ENCODE data around the gene ELF2. TPM values are rescaled to one million over a fixed set of nuclear protein-coding genes. Genes with fewer than 3 reads are reported as not detected.
"Not testable (repeated sequence)": the region's sequence is repeated elsewhere in the genome, so short reads cannot be mapped to it uniquely, and the experiment has no call there.

Gene ELF2
- total RNA-seq, 4 donors from 2014 or later = 32.0 to 92.0 (median 48.5) TPM

DNA sequence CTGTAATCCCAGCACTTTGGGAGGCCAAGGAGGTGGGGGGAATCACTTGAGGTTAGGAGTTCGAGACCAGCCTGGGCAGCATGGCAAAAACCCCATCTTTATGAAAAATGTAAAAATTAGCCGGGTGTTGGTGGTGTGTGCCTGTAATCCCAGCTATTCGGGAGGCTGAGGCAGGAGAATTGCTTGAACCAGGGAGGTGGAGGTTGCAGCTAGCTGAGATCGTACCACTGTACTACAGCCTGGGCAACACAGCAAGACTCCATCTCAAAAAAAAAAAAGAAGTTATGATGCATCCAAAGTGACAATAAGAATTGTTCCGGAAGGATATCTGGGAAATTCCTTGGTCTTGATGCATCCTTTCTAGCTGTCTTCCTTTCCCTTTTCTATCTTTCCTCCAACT, 154.2 kb downstream of the ELF2 start:
- Histone ChIP-seq H3K27me3 (no peaks in the 10 kb centered on the region), H3K4me1 (peaks cover 7% of the 10 kb centered on the region), H3K4me3 (no peak overlapping the region), H3K27ac (no peak overlapping the region), H3K36me3 (no peaks in the 10 kb centered on the region), H3K9me3 (no peaks in the 10 kb centered on the region)
- TF ChIP-seq POLR2AphosphoS5 (IDR thresholded peaks at IDR 0.05) = no peak
- TF ChIP-seq, protein P1, sequence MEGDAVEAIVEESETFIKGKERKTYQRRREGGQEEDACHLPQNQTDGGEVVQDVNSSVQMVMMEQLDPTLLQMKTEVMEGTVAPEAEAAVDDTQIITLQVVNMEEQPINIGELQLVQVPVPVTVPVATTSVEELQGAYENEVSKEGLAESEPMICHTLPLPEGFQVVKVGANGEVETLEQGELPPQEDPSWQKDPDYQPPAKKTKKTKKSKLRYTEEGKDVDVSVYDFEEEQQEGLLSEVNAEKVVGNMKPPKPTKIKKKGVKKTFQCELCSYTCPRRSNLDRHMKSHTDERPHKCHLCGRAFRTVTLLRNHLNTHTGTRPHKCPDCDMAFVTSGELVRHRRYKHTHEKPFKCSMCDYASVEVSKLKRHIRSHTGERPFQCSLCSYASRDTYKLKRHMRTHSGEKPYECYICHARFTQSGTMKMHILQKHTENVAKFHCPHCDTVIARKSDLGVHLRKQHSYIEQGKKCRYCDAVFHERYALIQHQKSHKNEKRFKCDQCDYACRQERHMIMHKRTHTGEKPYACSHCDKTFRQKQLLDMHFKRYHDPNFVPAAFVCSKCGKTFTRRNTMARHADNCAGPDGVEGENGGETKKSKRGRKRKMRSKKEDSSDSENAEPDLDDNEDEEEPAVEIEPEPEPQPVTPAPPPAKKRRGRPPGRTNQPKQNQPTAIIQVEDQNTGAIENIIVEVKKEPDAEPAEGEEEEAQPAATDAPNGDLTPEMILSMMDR (IDR thresholded peaks at IDR 0.05) = no peak
- TF ChIP-seq EP300 (IDR thresholded peaks at IDR 0.05) = no peak
- TF ChIP-seq POLR2A (IDR thresholded peaks at IDR 0.05) = no peak
- 94% methylated on average over 5 of the region's 5 CpGs for WGBS
- DNase-seq (ENCODE audit: low spot score in 2 of 2) = no peak

DNA sequence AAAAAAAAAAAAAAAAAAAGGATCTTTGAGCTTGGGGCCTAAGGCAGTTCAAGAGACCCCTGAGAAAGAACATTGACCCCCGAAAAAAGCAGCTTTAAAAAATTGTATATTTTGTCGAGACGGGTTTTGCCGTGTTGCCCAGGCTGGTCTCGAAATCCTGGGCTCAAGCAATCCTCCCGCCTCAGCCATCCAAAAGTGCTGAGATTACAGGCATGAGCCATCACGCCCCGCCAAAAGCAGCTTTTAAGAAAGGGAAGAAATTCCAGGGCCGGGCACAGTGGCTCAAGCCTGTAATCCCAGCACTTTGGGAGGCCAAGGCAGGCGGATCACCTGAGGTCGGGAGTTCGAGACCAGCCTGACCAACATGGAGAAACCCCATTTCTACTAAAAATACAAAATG, 155.9 kb downstream of the ELF2 start:
- H3K36me3 ChIP-seq = not testable (repeated sequence)
- WGBS = 95% methylated on average over 12 of the region's 12 CpGs

DNA sequence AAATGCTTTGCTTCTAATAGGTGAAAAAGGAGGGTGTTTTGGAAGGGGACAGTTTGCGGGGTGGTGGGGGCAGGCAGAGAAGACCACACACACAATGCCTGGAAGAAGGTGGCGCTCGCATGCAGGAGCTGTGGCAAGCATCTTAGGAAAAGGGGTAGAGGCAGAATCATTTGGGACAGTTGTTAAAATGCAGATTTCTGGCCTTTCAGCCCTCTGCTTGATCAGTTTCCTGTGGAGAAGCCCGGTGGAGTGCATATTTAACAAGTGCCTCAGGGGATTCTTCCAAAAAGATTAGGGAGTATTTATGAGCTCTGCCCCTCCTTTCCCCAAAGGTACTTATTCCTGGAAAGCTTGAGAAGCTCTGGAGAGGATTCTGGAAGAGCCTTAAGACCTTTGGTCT, 156.6 kb downstream of the ELF2 start:
- no peak overlapping the region for H3K4me3 ChIP-seq
- no peak overlapping the region for H3K27ac ChIP-seq
- no peaks in the 10 kb centered on the region for H3K9me3 ChIP-seq
- H3K4me1 ChIP-seq = peaks cover 14% of the 10 kb centered on the region
- 80% methylated on average over 4 of the region's 4 CpGs for WGBS
- H3K36me3 ChIP-seq = no peaks in the 10 kb centered on the region
- no peaks in the 10 kb centered on the region for H3K27me3 ChIP-seq
- DNase-seq (ENCODE audit: low spot score in 2 of 2) = no peak
- TF ChIP-seq, protein P1 (IDR thresholded peaks at IDR 0.05) = no peak
- TF ChIP-seq POLR2AphosphoS5 (IDR thresholded peaks at IDR 0.05) (no peak), EP300 (IDR thresholded peaks at IDR 0.05) (no peak)

More for the DNA sequence above, 155.9 kb downstream of the ELF2 start:
- DNase-seq (ENCODE audit: low spot score in 2 of 2); H3K27ac ChIP-seq; H3K4me3 ChIP-seq; H3K9me3 ChIP-seq; H3K27me3 ChIP-seq: not testable (repeated sequence)
- peaks cover 14% of the 10 kb centered on the region for H3K4me1 ChIP-seq

DNA sequence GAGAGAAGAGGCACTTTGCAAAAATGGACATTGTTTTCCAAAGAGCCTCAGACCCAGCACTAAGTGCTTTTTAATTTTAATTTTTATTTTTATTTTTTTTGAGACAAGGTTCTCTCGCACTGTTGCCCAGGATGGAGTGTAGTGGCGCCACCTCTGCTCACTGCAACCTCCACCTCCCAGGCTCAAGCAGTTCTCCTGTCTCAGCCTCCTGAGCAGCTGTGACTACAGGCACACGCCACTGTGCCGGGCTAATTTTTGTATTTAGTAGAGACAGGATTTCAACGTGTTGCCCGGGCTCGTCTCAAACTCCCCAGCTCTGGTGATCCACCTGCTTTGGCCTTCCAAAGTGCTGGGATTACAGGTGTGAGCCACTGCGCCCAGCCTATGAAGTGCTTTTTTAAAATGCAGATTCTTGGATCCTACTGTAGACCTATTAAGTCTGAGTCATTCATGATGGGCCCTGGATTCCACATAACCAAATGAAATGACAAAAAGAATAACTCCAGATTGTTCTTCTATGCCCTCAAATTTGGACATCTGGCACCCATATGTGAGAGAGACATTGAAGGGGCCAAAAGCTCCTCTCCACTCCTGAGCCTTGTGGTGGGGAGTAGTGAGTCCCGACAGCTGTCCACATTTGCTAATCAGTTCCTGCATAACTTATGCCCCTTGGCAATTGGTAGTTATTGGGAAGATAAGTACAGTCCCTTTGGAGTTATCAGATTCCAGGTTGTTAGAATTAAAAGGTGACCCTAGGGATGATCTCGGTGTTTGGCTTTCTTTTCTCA, 157.9 kb downstream of the ELF2 start:
- Histone ChIP-seq H3K4me1 (peaks cover 26% of the 10 kb centered on the region), H3K27me3 (no peaks in the 10 kb centered on the region), H3K4me3 (no peak overlapping the region), H3K9me3 (no peaks in the 10 kb centered on the region), H3K36me3 (no peaks in the 10 kb centered on the region), H3K27ac (no peak overlapping the region)
- DNase-seq (ENCODE audit: low spot score in 2 of 2) = no peak
- TF ChIP-seq EP300 (IDR thresholded peaks at IDR 0.05) = no peak
- no peak for TF ChIP-seq POLR2A (IDR thresholded peaks at IDR 0.05)
- no peak for TF ChIP-seq POLR2AphosphoS5 (IDR thresholded peaks at IDR 0.05)
- TF ChIP-seq, protein P1 (IDR thresholded peaks at IDR 0.05) = no peak
- 73% methylated on average over 10 of the region's 10 CpGs for WGBS

DNA sequence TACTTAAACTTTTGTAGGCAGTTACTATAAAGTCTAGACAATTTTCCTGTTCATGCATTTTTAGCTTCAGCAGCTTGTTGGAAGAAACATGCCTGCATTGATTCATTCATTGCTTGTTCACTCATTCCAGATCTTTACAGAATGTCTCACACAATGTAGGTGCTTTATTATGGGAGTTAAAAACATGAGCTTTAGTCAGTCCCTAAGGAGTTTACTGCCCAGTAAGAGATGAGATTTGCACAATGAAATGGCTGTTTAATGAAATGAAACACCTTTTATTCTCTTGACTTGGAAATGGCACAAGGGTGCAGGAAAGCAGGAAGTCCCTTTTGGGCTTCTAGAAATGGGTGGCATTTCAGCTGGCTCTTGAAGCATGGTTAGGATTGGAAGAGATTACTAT, 158.5 kb downstream of the ELF2 start:
- Histone ChIP-seq H3K36me3 (no peaks in the 10 kb centered on the region), H3K4me1 (peaks cover 32% of the 10 kb centered on the region)

More for the DNA sequence above, 158.5 kb downstream of the ELF2 start:
- Histone ChIP-seq H3K27ac (no peak overlapping the region), H3K27me3 (no peaks in the 10 kb centered on the region), H3K4me3 (no peak overlapping the region), H3K9me3 (no peaks in the 10 kb centered on the region)
- no peak for DNase-seq (ENCODE audit: low spot score in 2 of 2)
- TF ChIP-seq POLR2A (IDR thresholded peaks at IDR 0.05) (no peak), POLR2AphosphoS5 (IDR thresholded peaks at IDR 0.05) (no peak), EP300 (IDR thresholded peaks at IDR 0.05) (no peak)
- TF ChIP-seq, protein P1 (IDR thresholded peaks at IDR 0.05) = no peak

Data from suprapubic skin (tissue), 4 donors.